Measurements from ENCODE around the gene LAMA5. TPM values are rescaled to one million over a fixed set of nuclear protein-coding genes. Genes with fewer than 3 reads are reported as not detected.
A peak's percentile ranks its signal among the peaks of the same experiment; 100 is the strongest.

LAMA5 gene
- total and polyA plus RNA-seq, 2 of the 8 experiments (the other 6 are each of a cell fraction or from before 2014, with no cell fraction given): 34.4 to 225 TPM

DNA sequence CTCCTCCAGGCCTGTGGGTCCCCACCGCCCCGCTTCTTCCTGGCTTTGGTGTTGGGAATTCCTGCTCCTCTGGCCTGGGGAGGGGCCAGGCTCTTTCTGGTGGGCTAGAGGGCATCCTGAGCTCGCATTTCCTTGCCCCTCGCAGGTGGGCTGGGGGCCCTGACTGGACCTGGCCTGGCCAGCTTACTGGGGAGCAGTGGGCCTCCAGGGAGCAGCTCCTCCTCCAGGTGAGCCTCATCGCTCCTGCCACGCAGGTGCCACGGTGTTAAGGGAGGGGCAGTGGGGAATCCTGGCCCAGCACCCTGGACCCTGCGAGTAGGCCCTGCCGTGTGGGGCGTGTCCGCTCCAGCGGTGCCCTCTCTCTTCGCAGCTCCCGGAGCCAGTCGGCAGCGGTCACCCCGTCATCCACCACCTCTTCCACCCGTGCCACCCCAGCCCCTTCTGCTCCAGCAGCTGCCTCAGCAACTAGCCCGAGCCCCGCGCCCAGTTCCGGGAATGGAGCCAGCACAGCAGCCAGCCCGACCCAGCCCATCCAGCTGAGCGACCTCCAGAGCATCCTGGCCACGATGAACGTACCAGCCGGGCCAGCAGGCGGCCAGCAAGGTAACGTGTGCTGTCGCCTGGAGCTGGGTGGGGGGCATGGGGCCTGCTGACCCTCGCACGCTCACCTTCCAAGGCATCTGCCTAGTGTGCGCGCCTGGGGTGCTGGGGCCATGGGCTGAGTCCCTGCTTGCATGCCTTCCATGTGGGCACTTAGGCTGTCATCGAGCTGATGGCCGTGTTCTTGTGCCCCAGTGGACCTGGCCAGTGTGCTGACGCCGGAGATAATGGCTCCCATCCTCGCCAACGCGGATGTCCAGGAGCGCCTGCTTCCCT lies 59.6 kb downstream of the LAMA5 start:
- peaks cover 0 to 9% (median 4%) of the 10 kb centered on the region in 4 experiments; a peak in 5 of 7 replicates for H3K4me1 ChIP-seq (replicated peaks in 1 of 4; ENCODE audit: control insufficient read depth in 3 of 4, insufficient read depth in 4 of 4, low read length in 3 of 4)
- POLR2A ChIA-PET (ENCODE audit: partially characterized antibody): interaction anchor here (0.9 to 14.6 kb wide), 13 partner anchors 8 to 81 kb away, joined by 3 to 170 read pairs (median 15); partner anchors contain the start of genes LAMA5 and RPS21
- no peak overlapping the region for H2BK15ac ChIP-seq (ENCODE audit: low read length)
- DNase-seq (ENCODE audit: low read depth in 1 of 2, low spot score in 2 of 2) (no peak), FAIRE-seq (no peak)
- no peak overlapping the region for H3K4ac ChIP-seq (replicated peaks; ENCODE audit: insufficient read length, low read depth, low read length)
- peaks cover 30 to 77% (median 61%) of the 10 kb centered on the region in 4 experiments for H3K36me3 ChIP-seq (ENCODE audit: control insufficient read depth in 2 of 4, insufficient read depth in 4 of 4, low read length in 3 of 4)
- no peaks in the 10 kb centered on the region for H3K9me3 ChIP-seq (ENCODE audit: insufficient read depth in 2 of 2, low read depth in 1 of 2, low read length in 1 of 2)
- H3K4me2 ChIP-seq (ENCODE audit: insufficient read depth in 1 of 2, low read depth in 2 of 2, low read length in 2 of 2): no peak overlapping the region
- 0 out of 2 replicates have a peak overlapping the region, but pooled peaks have one; percentile 16 for H2BK5ac ChIP-seq (ENCODE audit: low read depth, low read length)
- H2BK12ac ChIP-seq (ENCODE audit: low read depth, low read length): no peak overlapping the region
- TF ChIP-seq POLR2A (IDR thresholded peaks at IDR 0.05; ENCODE audit: control extremely low read depth in 1 of 2, low read depth in 2 of 2, low read length in 2 of 2): peak in 1 of 2 experiments; percentile 43; a peak in 1 of 3 replicates
- TF ChIP-seq POLR2AphosphoS5 (IDR thresholded peaks at IDR 0.05; ENCODE audit: low read depth, low read length): peak; percentile 47
- TF ChIP-seq SP1 (IDR thresholded peaks at IDR 0.05; ENCODE audit: low read depth, low read length): no peak
- CTCF ChIA-PET (ENCODE audit: partially characterized antibody): interaction anchor here (1.0 to 3.2 kb wide), 7 partner anchors 19 to 96 kb away, joined by 3 to 15 read pairs (median 5); no protein-coding TSS in a partner anchor
- peaks cover 34 to 54% of the 10 kb centered on the region in 2 experiments for H4K20me1 ChIP-seq (replicated peaks in 1 of 2; ENCODE audit: control insufficient read depth in 1 of 2, insufficient read depth in 2 of 2, low read length in 2 of 2)
- no peak overlapping the region for H4K5ac ChIP-seq (ENCODE audit: insufficient read length, low read depth, low read length)
- no peaks in the 10 kb centered on the region for H3K27me3 ChIP-seq (replicated peaks in 1 of 4; ENCODE audit: control insufficient read depth in 3 of 4, extremely low read depth in 1 of 4, insufficient read depth in 3 of 4, low read length in 3 of 4)
- H3K27ac ChIP-seq (ENCODE audit: low read depth, low read length): no peak overlapping the region
- no peak overlapping the region for H3K56ac ChIP-seq (replicated peaks; ENCODE audit: insufficient read length, low read depth, low read length)
- no peak overlapping the region for H2AFZ ChIP-seq (ENCODE audit: low read length)
- no peak overlapping the region for H2AK5ac ChIP-seq (ENCODE audit: low read depth, low read length)
- peaks cover 18 to 31% of the 10 kb centered on the region in 2 experiments; a peak in 3 of 4 replicates for H3K79me2 ChIP-seq (ENCODE audit: control insufficient read depth in 1 of 2, insufficient read depth in 2 of 2, low read length in 2 of 2)
- H3K9ac ChIP-seq (replicated peaks in 1 of 4; ENCODE audit: extremely low read depth in 1 of 4, low read depth in 3 of 4, low read length in 3 of 4): no peak overlapping the region
- peak overlapping the region; percentile 79 for H4K8ac ChIP-seq (ENCODE audit: extremely low read depth, insufficient read depth, low read length)
- WGBS, 2 experiments (ENCODE audit: extremely low coverage in 1 of 2, insufficient coverage in 1 of 2, insufficient read length in 1 of 2, insufficient replicate concordance in 2 of 2, low coverage in 1 of 2, low lambda C conversion rate in 2 of 2, missing lambda C conversion rate in 1 of 2): 95% methylated on average over 40 of the region's 42 CpGs; no CpG with 5 or more reads in 1 of the 2 experiments
- H3K4me3 ChIP-seq (ENCODE audit: extremely low read depth in 1 of 4, insufficient read depth in 2 of 4, low read depth in 3 of 4, low read length in 4 of 4): no peak overlapping the region
- peaks cover 8% of the 10 kb centered on the region; the same call in 1 of the 2 replicates for H3K23me2 ChIP-seq (ENCODE audit: low read depth, low read length)
- H3K23ac ChIP-seq (ENCODE audit: insufficient read length): no peak overlapping the region
- H3K14ac ChIP-seq (ENCODE audit: insufficient read length): no peak overlapping the region
- no peak overlapping the region for H2BK120ac ChIP-seq (replicated peaks; ENCODE audit: low read depth, low read length)
- H4K91ac ChIP-seq (replicated peaks; ENCODE audit: insufficient read length, low read length): no peak overlapping the region
- peaks cover 13% of the 10 kb centered on the region for H3K79me1 ChIP-seq (ENCODE audit: low read depth, low read length)
- H2BK20ac ChIP-seq (ENCODE audit: low read length): no peak overlapping the region
- H3K18ac ChIP-seq (ENCODE audit: extremely low read depth, low read length): no peak overlapping the region

Data from H1 (cell line).